Activated gamma-delta T cell treated with anti-CD3 and anti-CD28 coated beads, Interleukin-2, amount 50 U/mL, for 16 hours (primary cell): ENCODE measurements around the gene CSNK1D.
"Not testable (repeated sequence)": the region's sequence is repeated elsewhere in the genome, so short reads cannot be mapped to it uniquely, and the experiment has no call there.

Experiments used
- DNase-seq: peaks from one replicate; pipeline ENCODE4 v3.0.0-alpha.2; 2020; ENCODE audit warnings: low read depth

CSNK1D gene

GRCh38 chr17:82274134-82275020 lies 877 bp upstream of the CSNK1D start:
- DNase-seq: no peak

DNA sequence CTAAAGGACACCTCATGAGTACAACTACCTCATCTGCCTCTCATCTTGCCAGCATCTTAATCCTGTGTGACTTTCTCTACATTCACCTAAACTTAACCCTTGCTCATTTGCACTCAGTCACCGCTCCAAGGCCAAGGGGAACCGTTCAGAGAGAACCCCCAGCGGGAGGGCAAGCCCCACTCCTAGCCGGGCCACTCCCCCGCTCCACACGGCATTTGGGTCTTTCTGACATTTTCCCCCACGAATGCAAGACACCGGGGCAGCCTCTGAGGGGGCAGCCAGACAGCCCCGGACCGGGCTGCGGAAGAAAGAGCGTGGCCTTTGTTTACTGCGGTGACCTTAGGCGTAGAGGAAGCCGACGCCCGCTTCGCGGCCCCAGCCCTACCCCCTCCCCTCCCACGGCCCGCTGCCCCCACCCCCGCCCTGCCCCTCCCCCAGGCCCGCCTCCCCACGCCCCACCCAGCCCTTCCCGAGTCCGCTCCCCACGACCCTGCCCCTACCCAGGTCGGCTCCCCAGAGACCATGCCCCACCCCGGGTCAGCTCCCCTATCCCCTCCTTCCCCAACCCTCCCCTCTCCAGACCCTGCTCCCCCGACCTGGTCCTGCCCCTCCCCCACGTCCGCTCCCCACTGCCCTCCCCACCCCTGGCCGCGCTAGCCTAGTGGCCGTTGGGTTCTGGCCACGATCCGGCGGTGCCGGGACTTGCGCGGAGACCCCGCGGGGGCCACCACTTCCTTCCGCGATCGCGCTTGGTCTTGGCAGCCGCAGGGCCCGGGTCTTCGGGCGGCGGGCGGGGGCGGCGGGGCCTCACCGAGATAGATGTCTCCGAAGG lies 789 bp downstream of the CSNK1D start:
- DNase-seq: peak; percentile 28

DNA sequence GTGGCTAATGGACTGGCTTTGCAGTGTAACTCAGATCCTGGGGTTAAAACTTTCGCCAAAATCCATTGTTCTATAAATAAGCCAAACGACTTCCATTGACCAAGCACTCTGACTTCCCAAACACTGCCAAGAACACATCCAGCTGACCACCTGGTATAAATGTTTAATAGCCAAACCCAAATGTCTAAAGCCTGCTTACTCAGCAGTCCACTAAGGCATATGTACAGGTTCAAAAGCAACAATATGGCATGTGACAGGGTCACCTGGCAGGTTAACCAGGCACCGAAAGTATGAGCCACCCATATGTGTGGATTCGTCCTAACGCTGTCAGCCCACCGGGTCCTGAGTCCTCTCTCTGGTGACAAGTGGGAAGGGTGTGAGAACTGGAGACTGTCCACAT lies 2.1 kb downstream of the CSNK1D start:
- DNase-seq: no peak

- DNase-seq: no peak
These were observed 2.8 kb downstream of the CSNK1D start for GRCh38 chr17:82270651-82271050.

DNA sequence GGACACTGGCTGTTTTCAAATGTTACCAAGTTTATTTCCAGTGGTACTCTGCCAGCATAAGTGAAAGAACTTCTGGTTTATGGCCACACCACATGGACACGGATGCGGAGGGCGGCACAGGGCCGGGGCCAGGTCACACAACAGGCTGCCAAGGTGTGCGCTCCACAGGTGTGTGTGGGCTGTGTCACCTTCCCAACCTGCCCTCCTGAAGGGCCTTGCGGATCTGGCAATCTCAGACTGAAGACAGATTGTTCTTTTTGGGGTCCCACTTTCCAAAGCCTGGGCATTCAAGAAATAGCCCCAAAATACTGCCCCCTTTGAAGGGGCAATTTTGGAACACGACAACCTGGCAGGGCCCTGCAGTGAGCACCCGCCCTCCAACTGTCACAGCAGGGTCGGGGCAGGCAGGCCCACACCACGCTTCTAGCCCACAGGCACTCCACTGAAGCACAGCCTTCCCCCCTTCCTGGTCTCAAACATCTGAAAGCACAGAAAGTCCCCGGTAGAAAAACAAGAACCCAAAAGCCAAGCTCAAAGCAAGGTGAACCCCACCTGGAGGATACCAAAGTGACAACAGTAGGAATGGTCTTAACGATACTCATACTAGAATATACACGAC lies 3.5 kb downstream of the CSNK1D start:
- no peak for DNase-seq

- no peak for DNase-seq
These were observed 4.2 kb downstream of the CSNK1D start for GRCh38 chr17:82269138-82269881.

GRCh38 chr17:82267575-82268379 lies 5.7 kb downstream of the CSNK1D start:
- peak; percentile 31 for DNase-seq

- DNase-seq: no peak
These were observed 7.4 kb downstream of the CSNK1D start for GRCh38 chr17:82266142-82266541.

DNA sequence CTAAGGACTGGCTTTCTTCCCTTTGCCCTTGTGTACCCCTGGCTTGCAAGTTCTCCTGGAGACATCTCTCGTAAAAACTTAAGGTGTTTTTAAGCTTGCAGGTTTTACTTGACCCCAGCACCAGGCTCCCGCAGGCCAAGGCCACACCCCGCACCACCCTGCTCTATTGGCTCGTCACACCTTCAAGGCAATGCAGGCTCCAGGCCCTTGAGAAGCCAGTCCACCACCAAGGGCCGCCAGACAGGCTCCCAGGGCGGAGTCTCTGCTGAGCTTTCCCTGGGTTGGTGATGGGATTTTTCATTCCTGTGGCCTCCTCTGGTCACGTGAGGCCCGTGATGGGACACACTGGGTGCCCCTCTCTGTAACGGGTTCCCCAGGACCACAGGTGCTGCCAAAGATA lies 9.9 kb downstream of the CSNK1D start:
- no peak for DNase-seq

DNA sequence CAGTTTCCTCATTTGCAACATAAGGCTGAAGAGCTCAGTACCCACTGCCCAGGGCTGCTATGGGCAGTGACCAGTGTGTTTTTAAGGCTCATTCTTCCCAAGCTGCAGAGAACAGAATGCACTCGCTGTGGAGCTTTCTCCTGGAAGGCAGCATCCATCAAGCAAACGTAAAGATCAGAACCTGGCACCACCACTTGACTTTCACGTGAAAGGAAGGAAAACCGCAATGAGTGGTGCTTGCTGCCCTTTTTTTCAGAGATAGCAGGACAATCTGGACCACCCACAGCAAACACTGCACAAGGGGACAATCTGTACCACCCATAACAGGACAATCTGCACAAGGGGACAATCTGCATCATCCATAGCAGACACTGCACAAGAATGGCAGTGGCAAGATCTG lies 11.2 kb downstream of the CSNK1D start:
- no peak for DNase-seq

GRCh38 chr17:82259972-82260961 lies 13.2 kb downstream of the CSNK1D start:
- not testable (repeated sequence) for DNase-seq

- DNase-seq: no peak
These were observed 14.9 kb downstream of the CSNK1D start for GRCh38 chr17:82258555-82258954.

DNA sequence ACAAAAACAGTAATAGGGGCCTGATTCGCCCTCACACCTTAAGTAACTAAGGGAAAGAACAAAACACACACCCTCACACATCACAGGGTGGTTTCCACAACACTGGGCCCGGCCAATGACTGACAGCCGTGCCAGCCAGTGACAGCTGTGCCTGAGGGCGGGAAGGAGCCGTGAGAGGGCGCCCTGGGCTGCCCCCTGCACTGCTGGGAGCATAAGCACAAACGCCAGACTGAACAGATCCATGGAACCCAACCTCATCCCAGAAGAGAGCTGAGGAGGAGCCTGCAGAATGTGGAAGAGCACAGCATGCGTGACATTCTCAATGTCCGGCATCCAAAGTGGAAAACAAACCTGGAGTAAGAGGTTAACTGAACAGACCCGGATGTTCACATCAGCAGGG lies 16.0 kb downstream of the CSNK1D start:
- DNase-seq: peak; percentile 63

GRCh38 chr17:82256242-82256885 lies 17.1 kb downstream of the CSNK1D start:
- DNase-seq: no peak

DNA sequence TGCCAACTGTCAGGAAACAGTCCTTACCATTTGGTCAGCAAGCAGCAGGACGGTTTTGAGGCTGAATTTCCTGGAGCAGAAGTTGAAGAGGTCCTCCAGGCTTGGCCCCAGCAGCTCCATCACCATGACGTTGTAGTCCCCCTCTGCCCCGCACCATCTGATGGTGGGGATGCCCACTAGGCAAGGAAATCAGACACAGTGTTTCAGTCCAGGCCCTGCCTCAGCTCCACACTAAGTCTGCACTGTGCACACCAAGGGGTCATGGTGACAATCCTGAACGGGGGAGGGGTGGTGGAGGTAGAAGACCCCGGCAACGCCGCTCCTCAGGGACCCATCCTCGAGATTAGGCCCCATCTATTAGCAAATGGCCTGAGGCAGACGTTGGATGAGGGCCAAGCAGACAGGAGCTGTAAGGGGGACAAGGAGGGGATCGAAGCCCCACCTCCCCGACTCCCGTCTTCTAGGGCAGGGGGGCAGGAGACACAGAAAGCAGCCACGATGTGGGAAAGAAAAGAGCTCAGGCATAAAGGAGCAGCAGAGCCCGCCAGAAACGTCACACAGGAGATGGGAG lies 18.0 kb downstream of the CSNK1D start:
- DNase-seq: no peak

GRCh38 chr17:82254746-82255145 lies 18.8 kb downstream of the CSNK1D start:
- DNase-seq: not testable (repeated sequence)

DNA sequence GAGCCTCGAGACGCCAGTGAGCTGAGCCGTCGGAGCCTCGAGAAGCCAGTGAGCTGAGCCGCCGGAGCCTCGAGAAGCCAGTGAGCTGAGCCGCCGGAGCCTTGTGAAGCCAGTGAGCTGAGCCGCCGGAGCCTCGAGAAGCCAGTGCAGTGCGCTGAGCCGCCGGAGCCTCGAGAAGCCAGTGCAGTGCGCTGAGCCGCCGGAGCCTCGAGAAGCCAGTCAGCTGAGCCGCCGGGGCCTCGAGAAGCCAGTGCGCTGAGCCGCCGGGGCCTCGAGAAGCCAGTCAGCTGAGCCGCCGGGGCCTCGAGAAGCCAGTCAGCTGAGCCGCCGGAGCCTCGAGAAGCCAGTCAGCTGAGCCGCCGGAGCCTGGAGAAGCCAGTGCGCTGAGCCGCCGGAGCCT lies 19.4 kb downstream of the CSNK1D start:
- not testable (repeated sequence) for DNase-seq

DNA sequence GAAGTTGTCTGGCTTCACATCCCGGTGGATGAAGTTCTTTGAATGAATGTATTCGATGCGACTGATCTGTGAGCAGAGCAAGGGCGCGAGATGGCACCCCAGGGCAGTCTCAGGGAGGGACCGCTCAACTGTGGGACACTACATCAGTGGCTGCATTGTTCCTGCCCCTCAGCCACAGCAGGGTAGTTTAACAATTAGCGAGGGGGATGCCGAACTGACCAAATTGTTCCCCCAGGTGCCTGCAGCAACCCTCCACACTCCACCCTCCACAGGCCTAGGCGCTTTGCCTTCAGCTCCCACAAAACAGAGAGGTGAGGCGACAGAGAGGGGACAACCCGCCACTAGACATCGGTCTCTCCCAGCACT lies 20.3 kb downstream of the CSNK1D start:
- no peak for DNase-seq
